BE2C (cell line): Measurements from ENCODE around the gene COQ8A.

Source experiments
- DNase-seq: peaks from one replicate; pipeline ENCODE4 v3.0.0-alpha.2; 2020
- H3K27me3 ChIP-seq: fragments of 250-450 bp; sonication (Bioruptor Pico); 2 replicates; pipeline ENCODE4 v1.5.1; 2020; ENCODE audit warnings: mild to moderate bottlenecking
- H3K36me3 ChIP-seq: fragments of 250-450 bp; sonication (Bioruptor Pico); 2 replicates; pipeline ENCODE4 v1.5.1; 2020; ENCODE audit warnings: mild to moderate bottlenecking
- H3K4me1 ChIP-seq: fragments of 250-450 bp; sonication (Bioruptor Pico); 2 replicates; pipeline ENCODE4 v1.5.1; 2020
- H3K4me3 ChIP-seq: 2 replicates; pipeline ENCODE4 v1.5.1; 2011; ENCODE audit warnings: low read depth, low read length
- H3K9me3 ChIP-seq: fragments of 250-450 bp; sonication (Bioruptor Pico); 2 replicates; pipeline ENCODE4 v1.5.1; 2020
- TF ChIP-seq, protein P1 (sequence below): IDR thresholded peaks from 2 replicates; pipeline ENCODE4 v1.5.1; 2012; ENCODE audit warnings: mild to moderate bottlenecking, low read depth, low read length

The COQ8A gene

DNA sequence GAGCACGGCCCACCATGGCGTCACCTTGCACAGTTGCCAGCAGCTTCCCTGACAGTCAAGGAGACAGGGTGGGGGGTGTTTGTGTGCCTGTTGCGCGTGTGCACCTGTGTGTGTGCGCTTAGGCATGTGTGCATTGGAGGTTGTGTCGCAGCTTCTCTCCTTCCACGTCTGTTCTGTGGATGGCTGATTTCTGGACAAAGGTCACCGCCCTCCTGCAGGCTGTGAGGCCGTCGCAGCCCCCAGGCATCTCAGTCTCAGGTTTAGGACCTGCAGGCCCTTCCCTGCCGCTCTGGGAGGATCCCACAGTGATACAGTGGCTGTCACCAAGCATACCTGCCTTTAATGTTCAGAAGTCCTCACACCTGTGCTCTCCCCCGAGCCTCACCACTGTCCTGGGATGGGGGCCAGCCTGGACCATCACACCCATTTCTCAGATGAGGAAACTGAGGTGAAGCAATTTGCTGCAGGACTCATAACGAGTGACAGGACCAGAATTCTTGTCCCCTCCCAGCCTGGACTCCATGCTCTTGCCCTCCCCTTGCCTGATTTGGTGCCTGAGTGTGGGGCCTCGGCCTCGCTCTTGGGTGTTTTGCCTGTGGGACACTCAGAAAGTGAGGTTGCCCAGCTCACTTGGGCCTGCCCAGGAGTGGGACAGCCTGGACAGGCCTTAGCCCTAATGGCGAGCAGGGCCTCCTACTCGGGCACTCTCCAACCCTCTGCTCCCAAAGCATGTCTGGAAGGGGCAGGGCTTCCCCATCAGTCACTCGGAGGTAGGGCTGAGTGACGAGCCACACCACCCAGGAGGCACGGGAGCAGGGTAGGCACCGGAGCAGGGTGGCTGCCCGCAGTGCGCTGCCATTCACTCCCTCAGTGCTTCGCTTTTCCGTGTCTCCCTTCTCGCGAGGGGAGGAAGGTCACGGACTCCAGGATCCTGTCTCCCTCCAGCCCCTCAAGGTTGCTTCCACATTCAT, 22.6 kb downstream of the COQ8A start:
- Histone ChIP-seq H3K9me3 (no peaks in the 10 kb centered on the region), H3K4me3 (no peak overlapping the region), H3K4me1 (no peaks in the 10 kb centered on the region), H3K36me3 (peaks cover 21% of the 10 kb centered on the region), H3K27me3 (no peaks in the 10 kb centered on the region)
- TF ChIP-seq, protein P1, sequence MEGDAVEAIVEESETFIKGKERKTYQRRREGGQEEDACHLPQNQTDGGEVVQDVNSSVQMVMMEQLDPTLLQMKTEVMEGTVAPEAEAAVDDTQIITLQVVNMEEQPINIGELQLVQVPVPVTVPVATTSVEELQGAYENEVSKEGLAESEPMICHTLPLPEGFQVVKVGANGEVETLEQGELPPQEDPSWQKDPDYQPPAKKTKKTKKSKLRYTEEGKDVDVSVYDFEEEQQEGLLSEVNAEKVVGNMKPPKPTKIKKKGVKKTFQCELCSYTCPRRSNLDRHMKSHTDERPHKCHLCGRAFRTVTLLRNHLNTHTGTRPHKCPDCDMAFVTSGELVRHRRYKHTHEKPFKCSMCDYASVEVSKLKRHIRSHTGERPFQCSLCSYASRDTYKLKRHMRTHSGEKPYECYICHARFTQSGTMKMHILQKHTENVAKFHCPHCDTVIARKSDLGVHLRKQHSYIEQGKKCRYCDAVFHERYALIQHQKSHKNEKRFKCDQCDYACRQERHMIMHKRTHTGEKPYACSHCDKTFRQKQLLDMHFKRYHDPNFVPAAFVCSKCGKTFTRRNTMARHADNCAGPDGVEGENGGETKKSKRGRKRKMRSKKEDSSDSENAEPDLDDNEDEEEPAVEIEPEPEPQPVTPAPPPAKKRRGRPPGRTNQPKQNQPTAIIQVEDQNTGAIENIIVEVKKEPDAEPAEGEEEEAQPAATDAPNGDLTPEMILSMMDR: no peak
- no peak for DNase-seq

DNA sequence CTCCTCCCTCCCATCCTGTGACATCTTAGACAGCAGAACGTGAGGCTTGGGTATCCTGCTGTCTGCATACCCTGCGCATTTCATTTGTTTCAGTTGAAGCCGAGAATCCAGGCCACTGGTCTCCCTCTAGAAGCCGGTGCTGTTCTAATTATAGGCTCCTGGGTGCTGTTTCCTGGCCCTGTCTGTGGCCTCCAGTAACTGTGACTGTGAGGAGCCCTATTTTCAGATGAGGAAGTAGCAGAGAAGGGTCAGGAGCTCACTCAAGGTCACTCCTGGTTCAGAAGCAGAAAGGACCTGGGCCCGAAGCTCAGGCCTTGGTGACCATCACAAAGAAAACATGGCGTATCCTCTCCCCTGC, 24.0 kb downstream of the COQ8A start:
- DNase-seq: no peak
- Histone ChIP-seq H3K9me3 (no peaks in the 10 kb centered on the region), H3K4me3 (no peak overlapping the region), H3K27me3 (no peaks in the 10 kb centered on the region), H3K4me1 (no peaks in the 10 kb centered on the region), H3K36me3 (peaks cover 21% of the 10 kb centered on the region)
- TF ChIP-seq, protein P1: no peak

DNA sequence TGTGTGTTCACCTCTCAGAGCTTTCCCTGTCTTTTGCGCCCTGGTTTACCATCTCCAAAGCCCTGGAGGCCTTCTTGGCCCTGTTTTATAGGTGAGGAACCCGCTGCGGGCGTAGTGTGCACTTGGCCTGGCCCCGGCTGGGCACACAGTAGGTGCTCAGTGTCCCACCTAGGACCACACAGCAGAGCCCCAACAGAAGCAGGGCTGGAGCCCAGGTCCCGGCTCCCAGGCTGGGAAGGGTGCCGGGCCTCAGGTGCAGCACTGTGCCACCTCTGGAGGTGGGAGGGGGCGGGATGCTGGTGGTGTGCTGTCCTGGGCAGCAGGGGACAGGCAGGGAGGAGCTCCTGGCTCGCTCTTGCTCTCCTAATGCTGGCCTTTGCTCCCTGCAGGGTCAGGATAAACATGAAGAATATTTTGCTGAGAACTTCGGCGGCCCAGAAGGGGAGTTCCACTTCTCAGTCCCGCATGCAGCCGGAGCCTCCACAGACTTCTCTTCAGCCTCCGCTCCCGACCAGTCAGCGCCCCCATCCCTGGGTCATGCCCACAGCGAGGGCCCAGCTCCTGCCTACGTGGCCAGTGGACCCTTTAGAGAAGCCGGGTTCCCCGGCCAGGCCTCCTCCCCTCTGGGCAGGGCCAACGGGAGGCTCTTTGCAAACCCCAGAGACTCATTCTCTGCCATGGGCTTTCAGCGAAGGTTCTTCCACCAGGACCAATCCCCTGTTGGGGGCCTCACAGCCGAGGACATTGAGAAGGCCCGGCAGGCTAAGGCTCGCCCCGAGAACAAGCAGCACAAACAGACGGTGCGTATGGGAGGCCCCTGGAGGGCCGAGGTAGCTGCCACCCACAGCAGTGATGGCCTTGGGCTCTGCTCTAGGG, 24.8 kb downstream of the COQ8A start:
- DNase-seq: no peak
- Histone ChIP-seq H3K4me1 (no peaks in the 10 kb centered on the region), H3K36me3 (peaks cover 21% of the 10 kb centered on the region), H3K27me3 (no peaks in the 10 kb centered on the region), H3K4me3 (no peak overlapping the region), H3K9me3 (no peaks in the 10 kb centered on the region)
- TF ChIP-seq, protein P1: no peak

DNA sequence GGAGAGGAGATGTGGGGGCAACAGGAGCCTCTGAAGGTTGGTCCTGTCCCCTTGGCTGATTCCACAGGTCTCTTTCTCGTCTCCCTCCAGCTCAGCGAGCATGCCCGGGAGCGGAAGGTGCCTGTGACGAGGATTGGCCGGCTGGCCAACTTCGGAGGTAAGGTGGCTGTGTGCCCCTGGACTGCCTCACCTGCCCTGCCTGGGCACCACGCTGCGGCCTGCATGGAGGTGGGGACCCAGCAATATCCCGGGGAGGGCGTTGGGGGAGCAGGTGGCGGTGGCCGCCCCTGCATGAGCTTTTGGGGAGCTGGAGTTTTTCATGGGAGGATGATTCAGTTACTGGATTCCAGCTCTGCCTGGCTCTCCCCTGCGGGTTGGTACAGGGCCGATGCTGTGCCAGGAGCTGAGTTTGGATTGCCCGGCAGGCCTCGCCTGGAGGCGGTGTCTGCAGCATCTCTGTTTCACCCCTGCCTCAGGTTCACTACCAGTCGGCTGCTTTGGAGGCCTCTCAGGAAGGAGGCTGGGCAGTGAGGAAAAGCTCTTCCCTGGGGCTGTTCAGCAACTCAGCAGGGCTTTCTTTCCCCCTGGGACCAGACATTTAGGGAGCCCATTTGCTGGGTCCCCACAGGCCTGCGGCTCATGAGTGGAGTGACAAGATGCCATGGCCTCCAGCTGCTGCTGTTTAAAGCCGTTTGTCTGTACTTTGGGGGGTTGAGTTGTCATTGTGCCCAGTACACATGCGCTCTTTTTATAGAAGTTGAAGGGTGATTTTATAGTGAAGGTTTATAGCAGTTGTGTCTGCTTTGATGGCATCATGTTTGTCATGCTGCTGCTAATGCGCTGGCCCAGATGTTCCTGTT, 25.7 kb downstream of the COQ8A start:
- no peak for DNase-seq
- Histone ChIP-seq H3K36me3 (peaks cover 27% of the 10 kb centered on the region), H3K9me3 (no peaks in the 10 kb centered on the region)

DNA sequence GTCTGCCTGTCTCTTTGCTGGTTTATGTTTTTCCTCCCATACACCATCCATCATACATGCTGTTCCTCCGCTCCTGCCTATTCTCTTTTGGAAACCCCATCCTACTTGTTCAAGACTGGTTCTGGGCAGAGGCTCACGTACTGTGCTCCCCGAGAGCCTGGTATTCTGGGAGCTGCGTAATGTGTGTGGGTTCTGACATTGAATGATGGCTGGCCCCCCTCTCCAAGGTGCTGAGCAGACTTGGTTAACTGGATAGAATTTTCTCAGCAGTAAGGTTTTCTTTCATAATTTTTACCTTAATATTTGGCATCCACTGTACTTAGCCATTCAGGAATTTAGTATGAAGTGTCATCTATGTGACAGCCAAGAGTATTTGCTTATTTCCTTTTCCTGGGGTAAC, 26.6 kb downstream of the COQ8A start:
- Histone ChIP-seq H3K4me3 (no peak overlapping the region), H3K36me3 (peaks cover 27% of the 10 kb centered on the region), H3K4me1 (no peaks in the 10 kb centered on the region), H3K27me3 (no peaks in the 10 kb centered on the region), H3K9me3 (no peaks in the 10 kb centered on the region; the same call in 1 of the 2 replicates)
- no peak for DNase-seq
- TF ChIP-seq, protein P1: no peak

More for the DNA sequence above, 25.7 kb downstream of the COQ8A start:
- TF ChIP-seq, protein P1: no peak
- no peak overlapping the region for H3K4me3 ChIP-seq
- no peaks in the 10 kb centered on the region for H3K4me1 ChIP-seq
- H3K27me3 ChIP-seq: no peaks in the 10 kb centered on the region
